Ishikawa (cell line): Measurements from ENCODE around the gene BICDL1.

ENCODE experiments used
- CEBPB ChIP-seq: IDR thresholded peaks from 2 replicates; pipeline ENCODE4 v1.6.1; 2012
- CREB1 ChIP-seq: IDR thresholded peaks from 2 replicates; pipeline ENCODE4 v1.6.1; 2012; ENCODE audit warnings: low read depth
- EGR1 ChIP-seq: IDR thresholded peaks from 2 replicates; pipeline ENCODE4 v1.6.1; 2012
- EP300 ChIP-seq: IDR thresholded peaks from 2 replicates; pipeline ENCODE4 v1.6.1; 2012; ENCODE audit warnings: borderline replicate concordance
- FOXM1 ChIP-seq: IDR thresholded peaks from 2 replicates; pipeline ENCODE4 v1.6.1; 2012; ENCODE audit warnings: low read depth, borderline replicate concordance
- MAX ChIP-seq: IDR thresholded peaks from 2 replicates; pipeline ENCODE4 v1.6.1; 2012
- NFIC ChIP-seq: IDR thresholded peaks from 2 replicates; pipeline ENCODE4 v1.6.1; 2012
- RAD21 ChIP-seq: IDR thresholded peaks from 2 replicates; pipeline ENCODE4 v1.6.1; 2012; ENCODE audit warnings: low read depth
- REST ChIP-seq: IDR thresholded peaks from 2 replicates; pipeline ENCODE4 v1.6.1; 2012; ENCODE audit warnings: low read depth, mild to moderate bottlenecking
- TAF1 ChIP-seq: IDR thresholded peaks from 2 replicates; pipeline ENCODE4 v1.6.1; 2012; ENCODE audit warnings: low read depth, mild to moderate bottlenecking
- TCF12 ChIP-seq: IDR thresholded peaks from 2 replicates; pipeline ENCODE4 v1.6.1; 2012; ENCODE audit warnings: low read depth
- TEAD4 ChIP-seq: IDR thresholded peaks from 2 replicates; pipeline ENCODE4 v1.6.1; 2012
- USF1 ChIP-seq: IDR thresholded peaks from 2 replicates; pipeline ENCODE4 v1.6.1; 2012
- YY1 ChIP-seq: IDR thresholded peaks from 2 replicates; pipeline ENCODE4 v1.6.1; 2012; ENCODE audit warnings: low read depth
- ZBTB7A ChIP-seq: IDR thresholded peaks from 2 replicates; pipeline ENCODE4 v1.6.1; 2012; ENCODE audit warnings: low read depth

Gene BICDL1

GRCh38 chr12:120069278-120069677 lies 80.2 kb downstream of the BICDL1 start:
- TF ChIP-seq TAF1 (no peak), MAX (no peak), FOXM1 (no peak), YY1 (no peak), CREB1 (no peak), USF1 (no peak), EGR1 (no peak), TCF12 (no peak), CEBPB (no peak), ZBTB7A (no peak), EP300 (no peak), RAD21 (no peak)

GRCh38 chr12:120071493-120072020 lies 82.5 kb downstream of the BICDL1 start:
- no peak for TF ChIP-seq TAF1
- no peak for TF ChIP-seq TEAD4
- no peak for TF ChIP-seq REST
- TF ChIP-seq EP300 = no peak
- no peak for TF ChIP-seq MAX
- no peak for TF ChIP-seq TCF12
- no peak for TF ChIP-seq YY1
- TF ChIP-seq FOXM1 = no peak
- no peak for TF ChIP-seq RAD21
- TF ChIP-seq ZBTB7A = no peak
- TF ChIP-seq EGR1 = no peak
- TF ChIP-seq CREB1 = no peak
- TF ChIP-seq USF1 = no peak
- no peak for TF ChIP-seq CEBPB
- TF ChIP-seq NFIC = no peak

GRCh38 chr12:120072472-120073249 lies 83.6 kb downstream of the BICDL1 start:
- TF ChIP-seq FOXM1 (no peak), YY1 (no peak), NFIC (no peak), USF1 (no peak), TCF12 (no peak), TAF1 (no peak), RAD21 (no peak), EP300 (no peak), CREB1 (no peak), TEAD4 (no peak), MAX (no peak)

GRCh38 chr12:120075034-120075616 lies 86.1 kb downstream of the BICDL1 start:
- TF ChIP-seq USF1 = no peak
- TF ChIP-seq EP300 = no peak
- TF ChIP-seq MAX = no peak
- TF ChIP-seq YY1 = no peak
- TF ChIP-seq RAD21 = no peak
- TF ChIP-seq EGR1 = no peak
- no peak for TF ChIP-seq ZBTB7A
- TF ChIP-seq REST = no peak
- no peak for TF ChIP-seq TAF1
- TF ChIP-seq NFIC = no peak
- TF ChIP-seq CEBPB = no peak
- TF ChIP-seq TCF12 = no peak
- TF ChIP-seq TEAD4 = no peak
- TF ChIP-seq FOXM1 = no peak
- TF ChIP-seq CREB1 = no peak
